ENCODE measurements around the gene LRP8. TPM values are rescaled to one million over a fixed set of nuclear protein-coding genes. Genes with fewer than 3 reads are reported as not detected.

LRP8 gene
- total RNA-seq, 4 donors from 2014 or later: 1.8 to 3.6 (median 2.2) TPM

DNA sequence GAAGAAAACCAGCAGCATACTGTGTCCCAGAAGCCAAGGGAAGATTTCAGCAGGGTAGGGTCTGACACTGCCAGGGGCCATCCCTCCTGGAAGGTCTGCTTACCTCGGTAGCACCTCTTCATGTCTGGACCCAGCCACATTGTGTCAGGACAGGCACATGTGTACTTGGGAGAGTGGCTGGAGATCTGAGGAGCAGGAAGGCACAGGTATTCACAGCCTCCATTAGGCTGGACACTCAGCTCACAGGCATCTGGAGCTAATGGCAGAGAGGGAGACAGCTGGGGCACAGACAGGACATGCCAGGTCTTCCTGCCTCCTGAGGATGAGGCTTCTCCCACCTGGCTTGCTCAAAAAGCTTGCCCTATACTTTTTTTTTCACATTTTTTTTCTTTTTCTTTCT is 69.7 kb downstream of the LRP8 start:
- no CpG with 5 or more reads among the region's 1 CpG for WGBS, 2 donors (ENCODE audit: low coverage in 1 of 2)
- H3K9me3 ChIP-seq: no peaks in the 10 kb centered on the region
- no peak for ATAC-seq
- H3K36me3 ChIP-seq: peaks cover 0 to 7% of the 10 kb centered on the region in 2 donors
- no peak overlapping the region for H3K27ac ChIP-seq
- no peaks in the 10 kb centered on the region for H3K4me1 ChIP-seq
- no peak overlapping the region for H3K4me3 ChIP-seq
- TF ChIP-seq EP300 (IDR thresholded peaks at IDR 0.05) (no peak), POLR2A (IDR thresholded peaks at IDR 0.05) (no peak), POLR2AphosphoS5 (IDR thresholded peaks at IDR 0.05) (no peak)
- TF ChIP-seq, protein P1, sequence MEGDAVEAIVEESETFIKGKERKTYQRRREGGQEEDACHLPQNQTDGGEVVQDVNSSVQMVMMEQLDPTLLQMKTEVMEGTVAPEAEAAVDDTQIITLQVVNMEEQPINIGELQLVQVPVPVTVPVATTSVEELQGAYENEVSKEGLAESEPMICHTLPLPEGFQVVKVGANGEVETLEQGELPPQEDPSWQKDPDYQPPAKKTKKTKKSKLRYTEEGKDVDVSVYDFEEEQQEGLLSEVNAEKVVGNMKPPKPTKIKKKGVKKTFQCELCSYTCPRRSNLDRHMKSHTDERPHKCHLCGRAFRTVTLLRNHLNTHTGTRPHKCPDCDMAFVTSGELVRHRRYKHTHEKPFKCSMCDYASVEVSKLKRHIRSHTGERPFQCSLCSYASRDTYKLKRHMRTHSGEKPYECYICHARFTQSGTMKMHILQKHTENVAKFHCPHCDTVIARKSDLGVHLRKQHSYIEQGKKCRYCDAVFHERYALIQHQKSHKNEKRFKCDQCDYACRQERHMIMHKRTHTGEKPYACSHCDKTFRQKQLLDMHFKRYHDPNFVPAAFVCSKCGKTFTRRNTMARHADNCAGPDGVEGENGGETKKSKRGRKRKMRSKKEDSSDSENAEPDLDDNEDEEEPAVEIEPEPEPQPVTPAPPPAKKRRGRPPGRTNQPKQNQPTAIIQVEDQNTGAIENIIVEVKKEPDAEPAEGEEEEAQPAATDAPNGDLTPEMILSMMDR (IDR thresholded peaks at IDR 0.05): no peak
- H3K27me3 ChIP-seq: no peaks in the 10 kb centered on the region

DNA sequence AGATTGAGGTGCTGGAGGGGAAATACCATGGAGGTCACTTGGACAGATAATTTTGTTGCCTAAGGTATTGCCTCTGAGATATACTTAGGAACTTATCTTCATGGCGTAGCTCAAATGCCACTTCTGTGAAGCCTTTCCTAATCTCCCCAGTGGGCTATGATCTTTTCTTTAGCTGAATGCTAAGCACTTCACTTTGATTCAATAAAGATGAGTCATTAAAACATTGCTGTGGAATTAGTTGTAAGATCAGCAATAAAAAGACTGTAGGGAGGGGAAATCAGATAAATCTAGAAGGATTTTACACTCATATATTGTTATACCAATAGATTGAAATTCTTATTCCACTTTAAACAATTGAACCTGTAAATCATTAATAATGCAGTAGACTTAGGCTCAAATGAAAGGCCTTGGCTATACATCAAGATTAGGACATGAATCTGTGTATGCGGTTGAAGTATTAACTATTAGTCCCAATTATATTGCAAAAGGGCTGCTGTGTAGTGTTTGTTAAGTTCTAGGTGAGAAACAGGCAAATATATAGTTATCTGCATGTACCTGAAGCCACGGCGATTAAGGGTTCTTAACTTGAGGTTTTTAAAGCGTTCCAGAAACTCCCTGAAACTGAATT is 70.3 kb downstream of the LRP8 start:
- Histone ChIP-seq H3K36me3 (peaks cover 0 to 7% of the 10 kb centered on the region in 2 donors), H3K27me3 (no peaks in the 10 kb centered on the region), H3K4me1 (no peaks in the 10 kb centered on the region), H3K9me3 (no peaks in the 10 kb centered on the region), H3K27ac (no peak overlapping the region), H3K4me3 (no peak overlapping the region)
- no peak for TF ChIP-seq EP300 (IDR thresholded peaks at IDR 0.05)
- TF ChIP-seq, protein P1 (IDR thresholded peaks at IDR 0.05): no peak
- no peak for TF ChIP-seq POLR2AphosphoS5 (IDR thresholded peaks at IDR 0.05)
- no peak for TF ChIP-seq POLR2A (IDR thresholded peaks at IDR 0.05)
- WGBS, 2 donors (ENCODE audit: low coverage in 1 of 2): 83 to 94% methylated on average over 3 to 5 of the region's 5 CpGs
- ATAC-seq: no peak

DNA sequence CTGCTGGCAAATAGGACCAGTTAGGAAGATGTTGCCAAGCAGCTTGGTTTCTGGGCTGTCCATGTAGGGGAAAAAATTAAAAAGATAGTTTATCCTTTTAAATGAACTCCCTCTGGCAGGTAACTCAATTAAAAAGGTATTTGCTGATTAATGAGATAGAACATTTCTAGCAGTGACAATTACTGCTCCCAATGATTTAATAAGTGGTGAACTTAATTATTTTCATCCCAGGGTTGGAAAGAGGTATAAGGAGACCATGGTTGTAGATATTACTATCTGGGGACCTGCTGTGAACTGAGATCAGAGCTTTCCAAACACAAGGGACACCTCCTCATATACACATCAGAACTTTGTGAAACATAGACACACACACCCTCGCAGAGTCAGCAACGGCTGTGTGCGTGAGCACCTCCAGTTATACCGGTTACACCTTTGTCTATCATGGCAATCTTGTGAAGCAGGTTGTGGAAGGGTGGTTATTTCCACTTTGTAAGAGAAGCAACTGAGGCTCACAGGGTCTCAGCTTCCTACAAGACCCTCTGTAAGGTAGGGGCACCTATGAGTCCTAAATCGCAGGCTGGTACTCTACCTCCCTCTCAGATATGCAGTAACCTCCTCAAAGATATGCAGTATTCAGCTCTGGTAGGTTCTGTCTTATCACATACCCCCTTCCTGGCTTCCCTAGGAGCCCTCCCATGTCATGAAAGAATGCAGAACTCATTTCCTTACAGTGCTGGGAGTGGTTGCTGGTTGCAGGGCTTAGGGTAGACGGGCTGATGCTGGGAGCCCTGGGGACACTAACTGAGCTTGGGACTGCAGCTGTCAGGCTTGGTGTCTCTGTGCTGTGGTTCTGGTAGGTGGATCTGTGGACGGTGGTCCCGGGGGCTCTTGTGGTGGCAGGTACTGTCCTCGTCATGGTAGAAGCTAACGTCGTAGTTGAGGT is 71.1 kb downstream of the LRP8 start:
- Histone ChIP-seq H3K9me3 (no peaks in the 10 kb centered on the region), H3K27ac (no peak overlapping the region), H3K4me1 (no peaks in the 10 kb centered on the region), H3K4me3 (no peak overlapping the region), H3K36me3 (peaks cover 0 to 7% of the 10 kb centered on the region in 2 donors), H3K27me3 (no peaks in the 10 kb centered on the region)
- 90 to 100% methylated on average over 1 to 11 of the region's 11 CpGs for WGBS, 2 donors (ENCODE audit: low coverage in 1 of 2)
- TF ChIP-seq POLR2A (IDR thresholded peaks at IDR 0.05) (no peak), EP300 (IDR thresholded peaks at IDR 0.05) (no peak), POLR2AphosphoS5 (IDR thresholded peaks at IDR 0.05) (no peak)
- TF ChIP-seq, protein P1 (IDR thresholded peaks at IDR 0.05): no peak
- ATAC-seq: no peak

DNA sequence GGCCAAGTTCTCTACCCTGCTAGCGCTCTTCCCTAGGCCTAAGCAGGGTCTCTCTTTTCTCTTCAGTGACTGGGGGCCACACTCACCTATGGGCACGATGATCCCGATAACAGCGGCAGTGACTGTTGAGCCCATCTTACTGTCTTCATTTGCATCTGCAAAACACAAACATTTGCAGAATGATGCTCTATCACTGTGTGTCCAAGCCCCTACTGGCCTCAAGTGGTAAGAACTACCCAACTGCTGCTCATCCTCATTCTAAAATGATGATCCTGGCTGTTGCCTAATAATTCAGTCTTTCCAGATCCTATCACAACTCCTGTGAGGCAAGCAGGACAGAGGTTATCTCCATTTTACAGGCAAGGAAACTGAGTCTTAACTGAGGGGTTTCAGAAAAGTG is 72.8 kb downstream of the LRP8 start:
- no peak for ATAC-seq
- WGBS, 2 donors (ENCODE audit: low coverage in 1 of 2): 92 to 95% methylated on average over 4 of the region's 4 CpGs
- H3K27me3 ChIP-seq: no peaks in the 10 kb centered on the region
- H3K9me3 ChIP-seq: no peaks in the 10 kb centered on the region
- H3K27ac ChIP-seq: no peak overlapping the region
- H3K36me3 ChIP-seq: no peaks in the 10 kb centered on the region
- H3K4me1 ChIP-seq: no peaks in the 10 kb centered on the region
- TF ChIP-seq, protein P1 (IDR thresholded peaks at IDR 0.05): no peak
- TF ChIP-seq EP300 (IDR thresholded peaks at IDR 0.05): no peak
- TF ChIP-seq POLR2AphosphoS5 (IDR thresholded peaks at IDR 0.05): no peak
- TF ChIP-seq POLR2A (IDR thresholded peaks at IDR 0.05): no peak
- H3K4me3 ChIP-seq: no peak overlapping the region

Data from gastroesophageal sphincter (tissue), 4 donors.